Measurements from ENCODE around the gene PLCL1. TPM values are rescaled to one million over a fixed set of nuclear protein-coding genes. Genes with fewer than 3 reads are reported as not detected.
"Not testable (repeated sequence)": the region's sequence is repeated elsewhere in the genome, so short reads cannot be mapped to it uniquely, and the experiment has no call there.

The PLCL1 gene
- total and polyA plus RNA-seq, 2 donors from 2014 or later: 13.6 to 14.7 TPM

GRCh38 chr2:198028955-198029354, 224.6 kb downstream of the PLCL1 start:
- DNase-seq (peak in 1 of 5 donors; percentile 15), FAIRE-seq (no peak)
- Histone ChIP-seq H3K9me3 (ENCODE audit: control insufficient read depth in 2 of 3, insufficient read depth in 1 of 3, low read length in 3 of 3) (no peaks in the 10 kb centered on the region), H3K27ac (ENCODE audit: low read depth in 2 of 2, low read length in 2 of 2) (no peak overlapping the region), H3K9ac (ENCODE audit: low read length in 3 of 3) (no peak overlapping the region), H3K36me3 (ENCODE audit: control insufficient read depth in 2 of 3, insufficient read depth in 3 of 3, low read length in 3 of 3) (no peaks in the 10 kb centered on the region), H3K27me3 (ENCODE audit: control insufficient read depth, insufficient read depth, low read length) (no peaks in the 10 kb centered on the region), H3K4me3 (ENCODE audit: low read length in 3 of 3) (no peak overlapping the region), H3K4me1 (ENCODE audit: control insufficient read depth in 2 of 3, insufficient read depth in 2 of 3, low read depth in 1 of 3, low read length in 3 of 3) (no peaks in the 10 kb centered on the region)
- TF ChIP-seq, protein P1, sequence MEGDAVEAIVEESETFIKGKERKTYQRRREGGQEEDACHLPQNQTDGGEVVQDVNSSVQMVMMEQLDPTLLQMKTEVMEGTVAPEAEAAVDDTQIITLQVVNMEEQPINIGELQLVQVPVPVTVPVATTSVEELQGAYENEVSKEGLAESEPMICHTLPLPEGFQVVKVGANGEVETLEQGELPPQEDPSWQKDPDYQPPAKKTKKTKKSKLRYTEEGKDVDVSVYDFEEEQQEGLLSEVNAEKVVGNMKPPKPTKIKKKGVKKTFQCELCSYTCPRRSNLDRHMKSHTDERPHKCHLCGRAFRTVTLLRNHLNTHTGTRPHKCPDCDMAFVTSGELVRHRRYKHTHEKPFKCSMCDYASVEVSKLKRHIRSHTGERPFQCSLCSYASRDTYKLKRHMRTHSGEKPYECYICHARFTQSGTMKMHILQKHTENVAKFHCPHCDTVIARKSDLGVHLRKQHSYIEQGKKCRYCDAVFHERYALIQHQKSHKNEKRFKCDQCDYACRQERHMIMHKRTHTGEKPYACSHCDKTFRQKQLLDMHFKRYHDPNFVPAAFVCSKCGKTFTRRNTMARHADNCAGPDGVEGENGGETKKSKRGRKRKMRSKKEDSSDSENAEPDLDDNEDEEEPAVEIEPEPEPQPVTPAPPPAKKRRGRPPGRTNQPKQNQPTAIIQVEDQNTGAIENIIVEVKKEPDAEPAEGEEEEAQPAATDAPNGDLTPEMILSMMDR (IDR thresholded peaks at IDR 0.05; ENCODE audit: borderline replicate concordance, extremely low read depth, insufficient read depth): no peak
- intact Hi-C loops (cut with DNase I): no loop called here

DNA sequence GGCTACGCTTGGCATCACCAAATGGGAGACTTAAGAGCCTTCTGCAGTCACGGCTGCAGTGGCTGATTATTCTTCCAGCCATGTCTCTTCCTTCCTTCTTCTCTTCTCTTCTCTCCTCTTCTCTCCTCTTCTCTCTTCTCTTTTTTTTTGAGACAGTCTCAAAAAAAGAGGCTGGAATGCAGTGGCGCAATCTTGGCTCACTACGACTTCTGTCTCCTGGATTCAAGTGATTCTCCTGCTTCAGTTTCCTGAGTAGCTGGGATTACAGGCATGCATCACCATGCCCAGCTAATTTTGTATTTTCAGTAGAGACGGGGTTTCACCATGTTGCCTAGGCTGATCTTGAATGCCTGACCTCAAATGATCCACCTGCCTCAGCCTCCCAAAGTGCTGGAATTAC, 225.2 kb downstream of the PLCL1 start:
- H3K36me3 ChIP-seq (ENCODE audit: control insufficient read depth in 2 of 3, insufficient read depth in 3 of 3, low read length in 3 of 3); H3K9me3 ChIP-seq (ENCODE audit: control insufficient read depth in 2 of 3, insufficient read depth in 1 of 3, low read length in 3 of 3); H3K9ac ChIP-seq (ENCODE audit: low read length in 3 of 3); DNase-seq; H3K4me3 ChIP-seq (ENCODE audit: low read length in 3 of 3); H3K27ac ChIP-seq (ENCODE audit: low read depth in 2 of 2, low read length in 2 of 2); H3K4me1 ChIP-seq (ENCODE audit: control insufficient read depth in 2 of 3, insufficient read depth in 2 of 3, low read depth in 1 of 3, low read length in 3 of 3); intact Hi-C loops (cut with DNase I); H3K27me3 ChIP-seq (ENCODE audit: control insufficient read depth, insufficient read depth, low read length); FAIRE-seq: not testable (repeated sequence)

- intact Hi-C loops (cut with DNase I): no loop called here
- no peaks in the 10 kb centered on the region for H3K4me1 ChIP-seq (ENCODE audit: control insufficient read depth in 2 of 3, insufficient read depth in 2 of 3, low read depth in 1 of 3, low read length in 3 of 3)
- no peak overlapping the region for H3K9ac ChIP-seq (ENCODE audit: low read length in 3 of 3)
- H3K4me3 ChIP-seq (ENCODE audit: low read length in 3 of 3): no peak overlapping the region
- no peak overlapping the region for H3K27ac ChIP-seq (ENCODE audit: low read depth in 2 of 2, low read length in 2 of 2)
- DNase-seq (peak in 1 of 5 donors; percentile 9), FAIRE-seq (no peak)
- no peaks in the 10 kb centered on the region for H3K27me3 ChIP-seq (ENCODE audit: control insufficient read depth, insufficient read depth, low read length)
- no peaks in the 10 kb centered on the region for H3K36me3 ChIP-seq (ENCODE audit: control insufficient read depth in 2 of 3, insufficient read depth in 3 of 3, low read length in 3 of 3)
- TF ChIP-seq, protein P1 (IDR thresholded peaks at IDR 0.05; ENCODE audit: borderline replicate concordance, extremely low read depth, insufficient read depth): no peak
- no peaks in the 10 kb centered on the region for H3K9me3 ChIP-seq (ENCODE audit: control insufficient read depth in 2 of 3, insufficient read depth in 1 of 3, low read length in 3 of 3)
Measured at GRCh38 chr2:198033626-198034025, 229.2 kb downstream of the PLCL1 start.

DNA sequence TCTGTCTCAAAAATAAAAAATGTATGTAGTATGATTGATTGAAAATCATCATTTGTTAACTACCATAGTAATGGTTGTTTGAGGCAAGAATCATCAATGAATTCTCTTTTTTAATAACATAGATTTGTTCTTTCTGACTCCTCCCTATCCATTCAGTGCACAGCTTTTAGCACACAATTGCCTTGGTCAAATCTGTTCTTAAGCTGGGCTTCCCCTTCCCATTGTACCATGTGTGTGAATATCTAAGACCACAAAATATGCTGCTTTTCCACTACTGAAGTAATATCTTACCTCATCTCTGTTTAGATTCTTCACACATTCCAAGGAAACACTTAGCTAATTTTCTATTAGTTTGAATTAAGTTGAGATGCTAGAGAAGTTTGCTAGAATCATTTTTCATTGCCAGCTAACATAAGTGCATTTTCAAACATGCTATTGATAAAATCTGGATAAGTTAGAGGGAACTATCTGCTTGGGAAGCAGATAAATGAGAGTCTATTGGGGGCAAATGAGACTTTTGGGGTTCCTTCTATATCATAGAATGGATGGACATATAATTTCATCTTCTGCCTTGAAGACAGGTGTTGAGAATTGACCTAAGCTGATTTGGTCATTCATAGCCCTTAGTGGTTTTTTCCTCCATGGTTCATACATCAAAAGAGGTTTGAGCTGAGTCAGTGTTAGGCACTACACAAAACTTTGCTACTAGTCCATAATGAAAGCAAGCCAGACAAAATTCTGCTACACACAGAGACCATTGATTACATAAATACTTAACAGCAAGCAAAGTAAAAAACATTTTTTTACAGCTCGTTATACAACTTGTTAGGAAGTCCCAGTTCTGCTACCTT, 231.9 kb downstream of the PLCL1 start:
- H3K36me3 ChIP-seq (ENCODE audit: control insufficient read depth in 2 of 3, insufficient read depth in 3 of 3, low read length in 3 of 3): no peaks in the 10 kb centered on the region
- no peak overlapping the region for H3K9ac ChIP-seq (ENCODE audit: low read length in 3 of 3)
- DNase-seq (no peak), FAIRE-seq (no peak)
- no peaks in the 10 kb centered on the region for H3K27me3 ChIP-seq (ENCODE audit: control insufficient read depth, insufficient read depth, low read length)
- no peak overlapping the region for H3K27ac ChIP-seq (ENCODE audit: low read depth in 2 of 2, low read length in 2 of 2)
- TF ChIP-seq, protein P1 (IDR thresholded peaks at IDR 0.05; ENCODE audit: borderline replicate concordance, extremely low read depth, insufficient read depth): no peak
- intact Hi-C loops (cut with DNase I): no loop called here
- no peaks in the 10 kb centered on the region for H3K9me3 ChIP-seq (ENCODE audit: control insufficient read depth in 2 of 3, insufficient read depth in 1 of 3, low read length in 3 of 3)
- H3K4me1 ChIP-seq (ENCODE audit: control insufficient read depth in 2 of 3, insufficient read depth in 2 of 3, low read depth in 1 of 3, low read length in 3 of 3): no peaks in the 10 kb centered on the region
- no peak overlapping the region for H3K4me3 ChIP-seq (ENCODE audit: low read length in 3 of 3)

All from kidney (tissue), 14 donors.